HCT116 (cell line): ENCODE measurements around the gene SRL. TPM values are rescaled to one million over a fixed set of nuclear protein-coding genes. Genes with fewer than 3 reads are reported as not detected.

Source experiments
- ATAC-seq: fragments of 200-7000 bp; cut with Tn5 transposase; 2 replicates; pipeline ENCODE4 v1.9.1; 2020; ENCODE audit warnings: mild to moderate bottlenecking, moderate library complexity
- BruUV-seq: library from RNA; stranded (reverse); fragments of 400-500 nt; replicated peaks from 2 replicates; lab custom pipeline; 2021; lab: Mats Ljungman, UMichigan
- CTCF ChIA-PET: fragments of 300-600 bp; sonication (Branson Sonifier 250); formaldehyde crosslinking; loops from one replicate; lab custom pipeline; 2021; ENCODE audit warnings: antibody characterized with exemption; lab: Charles Lee
- POLR2A ChIA-PET: fragments of 300-600, 350-600 bp; sonication (Branson Sonifier 250); formaldehyde crosslinking; loops from one replicate; lab custom pipeline; 2021; ENCODE audit warnings: antibody characterized with exemption; lab: Charles Lee
- RAD21 ChIA-PET, 2 experiments: fragments of 300-600 bp; sonication (Branson Sonifier 250); formaldehyde crosslinking; loops; one replicate each; lab custom pipeline; 2023; ENCODE audit warnings: low total read pairs in 2 of 2; ENCODE audit not compliant: uncharacterized antibody in 2 of 2, unreplicated experiment in 2 of 2, low non-redundant PET in 1 of 2; lab: Charles Lee
- DNase-seq: peaks from one replicate; pipeline ENCODE4 v3.0.0-alpha.2; 2010; ENCODE audit warnings: low read depth, low spot score
- H2AFZ ChIP-seq: fragments of 200-600 bp; shearing (Covaris generic), sonication (generic); 2 replicates; pipeline ENCODE4 v1.6.1; 2017; ENCODE audit warnings: low read depth, mixed run types, mixed read lengths, antibody characterized with exemption, low read length; ENCODE audit not compliant: poor library complexity, severe bottlenecking
- H3K27ac ChIP-seq: 2 replicates; pipeline ENCODE4 v1.5.1; 2012; ENCODE audit warnings: low read depth, low read length
- H3K27me3 ChIP-seq: fragments of 200-600 bp; sonication (generic); 2 replicates; pipeline ENCODE4 v1.6.1; 2016; ENCODE audit warnings: mixed run types, low read length, mixed read lengths; ENCODE audit not compliant: insufficient read depth
- H3K36me3 ChIP-seq, 2 experiments: fragments of 200-500 bp in 1 of 2; fragments of 200-600 bp in 1 of 2; sonication (Bioruptor generic) in 1 of 2; sonication (generic) in 1 of 2; 2 replicates each; pipeline versions ENCODE4 v1.5.1 to v1.6.1; 2014 to 2016; ENCODE audit warnings: low read length in 2 of 2, inconsistent platforms in 1 of 2, mixed read lengths in 1 of 2, mixed run types in 1 of 2; ENCODE audit not compliant: insufficient read depth in 2 of 2, control insufficient read depth in 1 of 2
- H3K4me1 ChIP-seq, 2 experiments: fragments of 200-600 bp in 1 of 2; sonication (generic) in 1 of 2; 2 replicates each; pipeline versions ENCODE4 v1.5.1 to v1.6.1; 2012 to 2017; ENCODE audit warnings: low read length in 2 of 2, inconsistent platforms in 1 of 2, mild to moderate bottlenecking in 1 of 2, mixed read lengths in 1 of 2, mixed run types in 1 of 2, moderate library complexity in 1 of 2; ENCODE audit not compliant: insufficient read depth in 2 of 2, control insufficient read depth in 1 of 2
- H3K4me2 ChIP-seq: fragments of 200-600 bp; sonication (generic); 2 replicates; pipeline ENCODE4 v1.6.1; 2017; ENCODE audit warnings: mixed run types, low read length, mixed read lengths
- H3K4me3 ChIP-seq, 2 experiments: fragments of 200-600 bp in 1 of 2; sonication (generic) in 1 of 2; replicated peaks in 1 of 2; 2 replicates each; pipeline ENCODE4 v1.5.1; 2011 to 2016; ENCODE audit warnings: low read length in 2 of 2, control low read depth in 1 of 2, low read depth in 1 of 2, mild to moderate bottlenecking in 1 of 2, mixed read lengths in 1 of 2, mixed run types in 1 of 2
- H3K79me2 ChIP-seq: fragments of 200-600 bp; sonication (generic); 2 replicates; pipeline ENCODE4 v1.6.1; 2017; ENCODE audit warnings: mild to moderate bottlenecking, mixed run types, low read length, moderate library complexity, mixed read lengths; ENCODE audit not compliant: insufficient read depth
- H3K9ac ChIP-seq: fragments of 200-600 bp; sonication (generic); 2 replicates; pipeline ENCODE4 v1.6.1; 2016; ENCODE audit warnings: low read length, mixed read lengths
- H3K9me2 ChIP-seq: fragments of 200-600 bp; sonication (generic), shearing (Covaris generic); 2 replicates; pipeline ENCODE4 v1.6.1; 2017; ENCODE audit warnings: mixed run types, mild to moderate bottlenecking, moderate library complexity; ENCODE audit not compliant: insufficient read depth
- H3K9me3 ChIP-seq, 2 experiments: fragments of 200-500 bp in 1 of 2; fragments of 200-600 bp in 1 of 2; sonication (Bioruptor generic) in 1 of 2; sonication (generic) in 1 of 2; 2 replicates each; pipeline ENCODE4 v1.6.1; 2014 to 2017; ENCODE audit warnings: low read length in 2 of 2, mixed read lengths in 2 of 2, inconsistent platforms in 1 of 2, low read depth in 1 of 2, mild to moderate bottlenecking in 1 of 2, mixed run types in 1 of 2, moderate library complexity in 1 of 2; ENCODE audit not compliant: control insufficient read depth in 1 of 2, insufficient read depth in 1 of 2
- H4K20me1 ChIP-seq: fragments of 200-600 bp; sonication (generic), shearing (Covaris generic); 2 replicates; pipeline ENCODE4 v1.6.1; 2017; ENCODE audit warnings: mixed run types, mild to moderate bottlenecking, moderate library complexity; ENCODE audit not compliant: insufficient read depth
- CEBPB ChIP-seq: IDR thresholded peaks from 2 replicates; pipeline ENCODE4 v1.6.1; 2012; ENCODE audit warnings: low read depth
- FOSL1 ChIP-seq: IDR thresholded peaks from 2 replicates; pipeline ENCODE4 v1.6.1; 2012; ENCODE audit warnings: low read depth
- JUND ChIP-seq: IDR thresholded peaks from 2 replicates; pipeline ENCODE4 v1.6.1; 2012
- POLR2A ChIP-seq: IDR thresholded peaks from 2 replicates; pipeline ENCODE4 v1.7.0; 2011; ENCODE audit warnings: borderline replicate concordance; ENCODE audit not compliant: insufficient read depth, insufficient read length; ENCODE audit errors: extremely low read depth
- TCF7L2 ChIP-seq: IDR thresholded peaks from 2 replicates; pipeline ENCODE4 v1.7.0; 2011; ENCODE audit warnings: borderline replicate concordance, inconsistent platforms; ENCODE audit not compliant: insufficient read depth, insufficient read length; ENCODE audit errors: extremely low read depth
- ZFX ChIP-seq: fragments of 450-650 bp; IDR thresholded peaks from 2 replicates; pipeline ENCODE4 v1.6.1; 2017
- ZNF274 ChIP-seq: fragments of 200-500 bp; sonication (Bioruptor generic); IDR thresholded peaks from 2 replicates; pipeline ENCODE4 v1.6.1; 2014; ENCODE audit warnings: mild to moderate bottlenecking, low read depth, low read length, inconsistent platforms
- intact Hi-C: fragments of 100-400 bp; cut with micrococcal nuclease; formaldehyde crosslinking; loops from 2 replicates; pipeline ENCODE4 v1.10.0; 2022
- total RNA-seq: library from RNA; stranded (reverse); gene quantifications from one replicate; pipeline ENCODE4 v1.2.1, GENCODE V29; 2021; ENCODE audit not compliant: unreplicated experiment
- TF ChIP-seq, protein P1 (sequence below), 3 experiments: fragments of 200-600 bp in 1 of 3; sonication (generic) in 1 of 3; IDR thresholded peaks in 2 of 3; conservative IDR thresholded peaks in 1 of 3; 2 replicates each; pipeline ENCODE4 v1.5.1; 2012 to 2017; ENCODE audit warnings: low read depth in 2 of 3, low read length in 2 of 3, antibody characterized with exemption in 1 of 3, borderline replicate concordance in 1 of 3, control low read depth in 1 of 3, mild to moderate bottlenecking in 1 of 3, mixed read lengths in 1 of 3, mixed run types in 1 of 3, moderate library complexity in 1 of 3; ENCODE audit not compliant: insufficient read depth in 1 of 3

The SRL gene
- total RNA-seq, 1 experiment from 2014 or later, result not detected

DNA sequence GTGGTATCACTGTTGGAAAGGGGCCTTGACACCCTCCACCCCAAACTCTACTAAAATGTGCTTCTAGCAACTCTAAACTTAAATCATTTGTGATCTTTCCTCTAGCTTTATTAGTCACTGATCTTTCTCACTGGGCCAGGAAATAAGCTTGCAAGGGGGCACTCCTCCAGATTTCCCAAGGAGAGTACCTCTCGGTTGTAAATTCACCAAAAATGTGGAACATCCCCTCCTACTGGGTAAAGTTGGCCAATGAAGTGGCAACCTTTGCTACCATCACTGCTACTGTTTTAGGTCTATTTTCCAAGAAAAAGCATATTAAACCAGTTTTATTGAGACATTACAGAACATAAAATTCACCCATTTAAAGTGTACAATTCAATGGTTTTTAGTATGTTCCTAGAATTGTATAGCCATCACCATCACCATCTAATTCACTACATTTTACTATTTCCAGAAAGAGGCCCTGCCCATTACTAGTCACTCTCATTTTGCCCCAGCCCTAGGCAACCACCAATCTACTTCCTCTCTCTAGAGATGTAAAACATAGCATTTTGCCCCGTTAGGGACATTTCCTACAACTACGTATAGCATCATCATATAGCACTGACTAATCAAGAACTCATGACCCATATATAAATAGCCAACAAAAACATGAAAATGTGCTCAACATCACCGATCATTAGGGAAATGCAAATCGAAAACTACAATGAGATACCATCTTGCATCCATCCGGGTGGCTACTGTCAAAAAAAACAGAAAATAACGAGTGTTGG lies 81.0 kb downstream of the SRL start:
- Histone ChIP-seq H3K27me3 (no peaks in the 10 kb centered on the region), H3K4me1 (no peaks in the 10 kb centered on the region), H3K9ac (no peak overlapping the region), H4K20me1 (no peaks in the 10 kb centered on the region), H3K79me2 (no peaks in the 10 kb centered on the region), H2AFZ (no peak overlapping the region), H3K9me3 (no peaks in the 10 kb centered on the region), H3K36me3 (no peaks in the 10 kb centered on the region), H3K4me3 (no peak overlapping the region), H3K27ac (no peak overlapping the region), H3K4me2 (no peak overlapping the region), H3K9me2 (no peaks in the 10 kb centered on the region)
- DNase-seq (no peak), ATAC-seq (no peak)
- BruUV-seq, result no TSS peak
- intact Hi-C loops, result no loop called here
- ChIA-PET RAD21 (no interaction called here), CTCF (no interaction called here), POLR2A (interaction anchor here (1.5 kb wide), 1 partner anchor 18 kb away, joined by 4 read pairs; no protein-coding TSS in a partner anchor)
- TF ChIP-seq, protein P1, sequence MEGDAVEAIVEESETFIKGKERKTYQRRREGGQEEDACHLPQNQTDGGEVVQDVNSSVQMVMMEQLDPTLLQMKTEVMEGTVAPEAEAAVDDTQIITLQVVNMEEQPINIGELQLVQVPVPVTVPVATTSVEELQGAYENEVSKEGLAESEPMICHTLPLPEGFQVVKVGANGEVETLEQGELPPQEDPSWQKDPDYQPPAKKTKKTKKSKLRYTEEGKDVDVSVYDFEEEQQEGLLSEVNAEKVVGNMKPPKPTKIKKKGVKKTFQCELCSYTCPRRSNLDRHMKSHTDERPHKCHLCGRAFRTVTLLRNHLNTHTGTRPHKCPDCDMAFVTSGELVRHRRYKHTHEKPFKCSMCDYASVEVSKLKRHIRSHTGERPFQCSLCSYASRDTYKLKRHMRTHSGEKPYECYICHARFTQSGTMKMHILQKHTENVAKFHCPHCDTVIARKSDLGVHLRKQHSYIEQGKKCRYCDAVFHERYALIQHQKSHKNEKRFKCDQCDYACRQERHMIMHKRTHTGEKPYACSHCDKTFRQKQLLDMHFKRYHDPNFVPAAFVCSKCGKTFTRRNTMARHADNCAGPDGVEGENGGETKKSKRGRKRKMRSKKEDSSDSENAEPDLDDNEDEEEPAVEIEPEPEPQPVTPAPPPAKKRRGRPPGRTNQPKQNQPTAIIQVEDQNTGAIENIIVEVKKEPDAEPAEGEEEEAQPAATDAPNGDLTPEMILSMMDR (IDR thresholded peaks at IDR 0.05 in 2 of 3, conservative IDR thresholded peaks at IDR 0.05 in 1 of 3; ENCODE audit: borderline replicate concordance in 1 of 3, insufficient read depth in 1 of 3, low read depth in 2 of 3, low read length in 2 of 3), result no peak
- TF ChIP-seq POLR2A, result no peak
- TF ChIP-seq CEBPB, result no peak
- TF ChIP-seq ZNF274, result no peak
- TF ChIP-seq ZFX, result no peak
- no peak for TF ChIP-seq JUND
- no peak for TF ChIP-seq TCF7L2
- TF ChIP-seq FOSL1, result no peak
